UCSD-AML1 (cell line): ENCODE data around the gene POLR1C.
A peak's percentile ranks its signal among the peaks of the same experiment; 100 is the strongest.
"Not testable (repeated sequence)": the region's sequence is repeated elsewhere in the genome, so short reads cannot be mapped to it uniquely, and the experiment has no call there.

Experiments
- DNase-seq: peaks from one replicate; lab custom pipeline; 2025; ENCODE audit not compliant: unreplicated experiment; lab: John Stamatoyannopoulos, UW

Gene POLR1C

DNA sequence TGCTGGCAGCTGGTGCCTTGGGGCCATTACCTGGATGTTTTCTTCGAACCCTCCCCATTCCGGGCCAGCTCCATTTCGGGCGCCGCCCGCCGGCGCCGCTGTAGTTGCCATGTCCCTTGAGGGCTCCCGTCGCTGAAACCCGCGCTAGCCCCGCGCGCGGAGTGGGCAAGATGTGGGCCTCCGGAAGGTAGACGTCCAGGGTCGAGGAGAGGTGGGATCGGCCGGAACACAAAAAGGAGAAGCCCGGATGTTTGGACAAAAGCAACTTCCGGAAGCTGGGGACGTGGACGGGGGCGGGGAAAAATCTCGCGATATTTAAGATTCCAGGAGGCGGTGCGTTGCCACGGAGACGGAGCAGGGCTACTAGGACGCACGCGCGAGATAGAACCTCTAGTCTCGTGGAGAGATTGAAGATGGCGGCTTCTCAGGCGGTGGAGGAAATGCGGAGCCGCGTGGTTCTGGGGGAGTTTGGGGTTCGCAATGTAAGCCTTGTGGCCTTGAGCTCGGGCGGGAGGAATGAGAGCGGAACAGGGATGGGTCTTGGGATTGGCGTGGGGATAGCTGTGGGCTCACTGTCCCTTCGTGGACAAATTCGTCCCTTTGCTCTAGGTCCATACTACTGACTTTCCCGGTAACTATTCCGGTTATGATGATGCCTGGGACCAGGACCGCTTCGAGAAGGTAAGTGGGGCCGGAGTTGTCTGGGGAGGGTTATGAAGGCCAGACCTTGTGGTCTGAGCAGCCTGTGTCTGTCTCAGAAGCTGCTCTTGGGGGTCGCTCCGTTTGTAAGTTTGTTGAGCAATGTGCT, at the start of gene POLR1C, which contains the start of gene YIPF3:
POLR1C (plus strand) TSS at position 393 of the 808 bp plus-strand sequence; CDS start at position 414, 21 bp downstream.
YIPF3 (minus strand) TSS at position 230 of the 808 bp plus-strand sequence; CDS start at position 111, 119 bp downstream.
- DNase-seq = peak; percentile 97

DNA sequence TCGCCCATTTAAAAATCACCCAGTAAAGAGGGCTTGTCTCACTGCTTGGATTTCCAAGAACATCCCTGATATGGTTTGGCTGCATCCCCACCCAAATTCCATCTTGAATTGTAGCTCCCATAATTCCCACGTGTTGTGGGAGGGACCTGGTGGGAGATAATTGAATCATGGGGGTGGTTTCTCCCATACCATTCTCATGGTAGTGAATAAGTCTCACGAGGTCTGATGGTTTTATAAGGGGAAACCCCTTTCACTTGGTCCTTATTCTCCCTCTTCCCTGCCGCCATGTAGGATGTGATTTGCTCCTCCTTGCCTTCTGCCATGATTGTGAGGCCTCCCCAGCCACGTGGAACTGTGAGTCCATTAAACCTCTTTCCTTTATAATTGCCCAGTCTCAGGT, 49.6 kb upstream of the POLR1C start:
- not testable (repeated sequence) for DNase-seq

GRCh38 chr6:43467752-43468151, 49.1 kb upstream of the POLR1C start:
- DNase-seq = no peak

DNA sequence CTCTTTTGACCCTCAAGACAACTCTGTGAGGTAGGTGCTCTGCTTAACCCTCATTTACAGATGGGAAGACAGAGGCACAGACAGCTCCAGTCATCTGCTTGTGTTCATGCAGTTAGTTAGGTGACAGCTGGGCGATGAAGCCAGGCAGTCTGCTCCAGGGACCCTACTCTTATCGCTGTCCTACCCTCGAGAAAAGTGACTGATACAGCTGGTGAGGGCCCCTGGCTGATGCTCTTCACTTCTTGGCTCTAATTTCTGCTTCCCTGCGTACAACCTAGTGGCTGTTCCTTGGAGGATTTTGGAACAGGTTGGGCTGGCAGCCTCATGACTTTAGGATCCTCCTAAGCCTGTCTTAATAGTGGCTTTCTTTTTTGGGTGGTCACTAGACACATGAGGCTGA, 48.6 kb upstream of the POLR1C start:
- no peak for DNase-seq

- DNase-seq = no peak
These were observed 47.9 kb upstream of the POLR1C start for GRCh38 chr6:43468748-43469681.

GRCh38 chr6:43469947-43470346, 46.9 kb upstream of the POLR1C start:
- DNase-seq = no peak

DNA sequence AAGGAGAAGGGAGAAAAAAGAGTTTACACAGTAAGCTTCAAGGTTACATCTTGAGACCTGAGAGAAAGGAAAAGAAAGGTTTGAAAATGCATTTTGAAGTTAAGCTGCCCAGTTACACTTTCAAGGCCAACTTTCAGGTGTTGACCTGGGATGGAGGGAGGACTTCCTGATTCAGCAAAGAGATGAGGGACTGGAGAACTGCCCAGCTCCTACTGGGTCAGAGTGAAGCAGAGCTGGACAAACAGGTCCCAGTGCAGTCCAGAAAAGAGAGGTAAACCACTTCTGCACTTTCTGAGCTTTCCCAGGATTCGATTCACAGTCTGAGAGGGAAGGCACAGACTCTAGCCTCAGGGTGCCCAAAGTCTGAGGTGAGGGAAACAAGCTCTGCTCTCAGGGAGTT, 45.5 kb upstream of the POLR1C start:
- DNase-seq = no peak

DNA sequence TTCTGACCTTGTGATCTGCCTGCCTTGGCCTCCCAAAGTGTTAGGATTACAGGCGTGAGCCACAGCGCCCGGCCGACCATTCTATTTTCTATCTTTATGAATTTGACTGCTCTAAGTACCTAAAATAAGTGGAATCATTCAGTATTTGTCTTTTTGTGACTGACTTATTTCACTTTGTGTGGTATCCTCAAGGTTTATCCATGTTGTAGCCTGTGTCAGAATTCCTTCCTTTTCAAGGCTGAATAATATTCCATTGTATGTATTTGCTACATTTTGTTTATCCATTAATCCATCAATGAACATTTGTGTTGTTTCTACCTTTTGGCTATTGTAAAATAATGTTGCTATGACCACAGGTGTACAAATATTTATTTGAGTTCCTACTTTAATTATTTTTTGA, 44.4 kb upstream of the POLR1C start:
- DNase-seq = no peak

DNA sequence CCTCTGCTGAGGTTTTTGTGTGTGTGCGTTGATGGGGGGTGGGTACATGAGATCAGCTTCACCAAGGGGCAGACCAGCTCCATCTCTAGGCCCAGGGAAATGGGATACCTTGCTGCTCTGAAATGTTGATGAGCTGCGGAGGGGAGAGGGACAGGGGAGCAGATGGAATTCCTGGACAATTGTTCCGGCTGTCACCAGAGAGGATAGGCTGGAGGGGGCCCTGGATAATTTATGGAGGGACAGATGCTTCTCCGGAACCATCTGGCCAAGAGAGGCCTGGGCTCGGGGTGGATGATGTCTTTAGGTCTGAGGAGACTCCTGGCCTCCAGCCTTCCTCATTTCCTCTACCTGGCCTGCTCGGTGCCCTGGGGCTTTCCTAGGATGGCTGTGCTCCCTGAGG, 41.4 kb upstream of the POLR1C start:
- no peak for DNase-seq

GRCh38 chr6:43476746-43477145, 40.1 kb upstream of the POLR1C start:
- no peak for DNase-seq

- DNase-seq = peak; percentile 90
These were observed 39.5 kb upstream of the POLR1C start, which contains the start of gene TJAP1 for GRCh38 chr6:43477235-43478007. Gene TJAP1 (plus strand): TSS chr6:43477570. CDS start chr6:43499002, 21,432 bp downstream.

GRCh38 chr6:43478008-43478372, 38.9 kb upstream of the POLR1C start:
- DNase-seq = no peak

GRCh38 chr6:43481075-43481474, 35.8 kb upstream of the POLR1C start:
- no peak for DNase-seq

DNA sequence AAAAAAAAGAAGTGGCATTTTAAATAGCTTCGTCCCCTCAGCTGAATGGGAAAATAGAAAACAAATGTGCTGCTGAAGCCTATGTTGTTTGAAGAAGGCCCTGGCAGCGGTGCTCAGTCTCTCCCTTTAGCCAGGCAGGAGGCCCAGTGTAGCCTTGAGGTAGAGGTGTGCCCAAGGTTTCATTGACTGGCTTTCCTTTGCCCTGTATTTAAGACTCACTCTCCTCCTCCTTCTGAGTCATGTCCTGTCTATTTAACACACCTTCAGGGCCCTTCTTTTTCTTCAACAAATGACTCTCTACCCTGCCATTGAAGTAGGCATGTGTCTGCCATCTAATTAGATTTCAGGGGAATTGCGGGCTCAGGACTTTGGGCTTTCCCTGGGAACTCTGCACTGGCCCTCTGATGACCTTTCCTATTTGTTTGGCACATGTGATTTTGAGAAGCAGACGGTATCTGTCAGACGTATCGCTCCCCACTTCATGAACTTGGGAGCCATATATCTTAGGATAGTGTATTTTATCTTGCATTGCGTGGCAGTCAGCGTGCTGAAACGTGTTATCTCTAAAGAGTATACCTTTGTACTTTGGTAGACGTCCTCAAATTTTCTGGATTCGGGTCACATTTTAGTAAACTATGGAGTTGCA, 35.2 kb upstream of the POLR1C start:
- DNase-seq = no peak

GRCh38 chr6:43488667-43489276, 28.1 kb upstream of the POLR1C start:
- no peak for DNase-seq

GRCh38 chr6:43489277-43490072, 27.4 kb upstream of the POLR1C start:
- DNase-seq = no peak

GRCh38 chr6:43490523-43490939, 26.4 kb upstream of the POLR1C start:
- DNase-seq = no peak

GRCh38 chr6:43491750-43492661, 24.9 kb upstream of the POLR1C start:
- DNase-seq = no peak
